PFSK-1 (cell line): ENCODE measurements around the gene APBB2.

Source experiments
- FOXP2 ChIP-seq: optimal IDR thresholded peaks from 2 replicates; pipeline ENCODE3; 2011; ENCODE audit warnings: borderline replicate concordance, control low read depth, inconsistent platforms; ENCODE audit not compliant: insufficient read depth; ENCODE audit errors: extremely low read length, extremely low read depth
- POLR2AphosphoS5 ChIP-seq: IDR thresholded peaks from 2 replicates; pipeline ENCODE4 v1.6.1; 2012; ENCODE audit warnings: low read depth, mild to moderate bottlenecking, control low read depth, low read length, moderate library complexity
- REST ChIP-seq, 2 experiments: IDR thresholded peaks; 2 replicates each; pipeline versions ENCODE4 v1.6.1 to v1.8.0; 2011 to 2012; ENCODE audit warnings: low read depth in 2 of 2, low read length in 2 of 2, control low read depth in 1 of 2, inconsistent platforms in 1 of 2, mild to moderate bottlenecking in 1 of 2, moderate library complexity in 1 of 2; ENCODE audit not compliant: insufficient read depth in 1 of 2
- SIN3A ChIP-seq: IDR thresholded peaks from 2 replicates; pipeline ENCODE4 v1.6.1; 2012; ENCODE audit warnings: mild to moderate bottlenecking, low read length, moderate library complexity, borderline replicate concordance; ENCODE audit not compliant: insufficient read depth
- TAF1 ChIP-seq: IDR thresholded peaks from 2 replicates; pipeline ENCODE4 v1.6.1; 2012; ENCODE audit warnings: low read length, control low read depth, borderline replicate concordance; ENCODE audit not compliant: insufficient read depth

Gene APBB2

GRCh38 chr4:41216294-41217019 is 2.1 kb upstream of the APBB2 start:
- TF ChIP-seq REST (IDR thresholded peaks at IDR 0.05; ENCODE audit: insufficient read depth in 1 of 2, low read depth in 2 of 2, low read length in 2 of 2) = no peak
- TF ChIP-seq FOXP2 = no peak
- peak; percentile 61; the same call in 1 of the 2 replicates for TF ChIP-seq TAF1
- peak; percentile 86 for TF ChIP-seq POLR2AphosphoS5
- no peak for TF ChIP-seq SIN3A

- no peak for TF ChIP-seq REST (IDR thresholded peaks at IDR 0.05; ENCODE audit: insufficient read depth in 1 of 2, low read depth in 2 of 2, low read length in 2 of 2)
- TF ChIP-seq TAF1 = no peak
- no peak for TF ChIP-seq FOXP2
- TF ChIP-seq POLR2AphosphoS5 = no peak
- no peak for TF ChIP-seq SIN3A
Measured at GRCh38 chr4:41215969-41216293, 1.6 kb upstream of the APBB2 start.

GRCh38 chr4:41215155-41215554 is 813 bp upstream of the APBB2 start:
- TF ChIP-seq POLR2AphosphoS5 = no peak
- no peak for TF ChIP-seq FOXP2
- TF ChIP-seq REST (IDR thresholded peaks at IDR 0.05; ENCODE audit: insufficient read depth in 1 of 2, low read depth in 2 of 2, low read length in 2 of 2) = no peak
- no peak for TF ChIP-seq TAF1
- no peak for TF ChIP-seq SIN3A

DNA sequence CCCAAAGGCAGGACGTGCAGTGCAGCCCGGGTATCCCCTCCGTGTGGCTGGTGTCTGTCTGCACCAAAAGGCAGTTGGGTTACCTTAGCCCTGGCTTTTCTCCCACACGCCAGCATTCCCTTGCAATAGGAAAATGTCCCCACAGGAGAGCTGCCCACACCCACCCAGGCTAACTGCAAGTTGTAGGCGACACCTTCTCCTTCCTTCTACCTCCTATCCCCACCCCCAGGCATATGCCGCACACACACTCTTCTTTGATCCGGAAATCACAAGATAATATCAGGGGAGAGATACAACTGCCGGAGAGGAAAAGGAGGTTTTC is 444 bp upstream of the APBB2 start:
- TF ChIP-seq SIN3A = no peak
- TF ChIP-seq REST (IDR thresholded peaks at IDR 0.05; ENCODE audit: insufficient read depth in 1 of 2, low read depth in 2 of 2, low read length in 2 of 2) = no peak
- no peak for TF ChIP-seq POLR2AphosphoS5
- TF ChIP-seq TAF1 = no peak
- no peak for TF ChIP-seq FOXP2

DNA sequence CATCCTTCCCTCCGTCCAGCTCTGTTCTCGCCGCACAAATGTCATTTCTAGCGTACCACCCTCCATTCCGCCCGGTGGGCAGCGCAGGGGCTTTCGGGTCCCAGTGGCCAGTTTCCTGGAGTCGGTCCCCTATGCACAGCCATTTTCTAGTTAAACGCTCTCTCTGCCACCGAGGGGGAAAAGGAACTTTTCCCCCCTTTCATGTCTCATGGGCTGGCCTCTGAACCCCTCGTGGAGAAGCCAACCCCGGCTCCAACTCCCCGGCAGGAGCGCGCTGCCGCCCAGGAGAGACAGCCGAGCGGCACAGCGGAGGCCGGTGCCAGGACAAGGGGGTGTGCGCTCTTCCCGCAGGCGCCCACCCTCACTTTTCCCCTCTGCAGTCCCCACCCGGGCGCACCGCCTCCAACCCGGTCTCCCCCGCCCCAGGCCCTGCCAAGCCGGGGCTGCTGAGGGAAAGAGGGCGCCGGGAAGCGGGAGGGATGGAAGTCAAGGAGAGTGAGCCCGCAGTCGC is 662 bp downstream of the APBB2 start:
- TF ChIP-seq POLR2AphosphoS5 = no peak
- TF ChIP-seq SIN3A = peak; percentile 42; the same call in 1 of the 2 replicates
